ENCODE results near the gene FAM43A.

FAM43A gene

DNA sequence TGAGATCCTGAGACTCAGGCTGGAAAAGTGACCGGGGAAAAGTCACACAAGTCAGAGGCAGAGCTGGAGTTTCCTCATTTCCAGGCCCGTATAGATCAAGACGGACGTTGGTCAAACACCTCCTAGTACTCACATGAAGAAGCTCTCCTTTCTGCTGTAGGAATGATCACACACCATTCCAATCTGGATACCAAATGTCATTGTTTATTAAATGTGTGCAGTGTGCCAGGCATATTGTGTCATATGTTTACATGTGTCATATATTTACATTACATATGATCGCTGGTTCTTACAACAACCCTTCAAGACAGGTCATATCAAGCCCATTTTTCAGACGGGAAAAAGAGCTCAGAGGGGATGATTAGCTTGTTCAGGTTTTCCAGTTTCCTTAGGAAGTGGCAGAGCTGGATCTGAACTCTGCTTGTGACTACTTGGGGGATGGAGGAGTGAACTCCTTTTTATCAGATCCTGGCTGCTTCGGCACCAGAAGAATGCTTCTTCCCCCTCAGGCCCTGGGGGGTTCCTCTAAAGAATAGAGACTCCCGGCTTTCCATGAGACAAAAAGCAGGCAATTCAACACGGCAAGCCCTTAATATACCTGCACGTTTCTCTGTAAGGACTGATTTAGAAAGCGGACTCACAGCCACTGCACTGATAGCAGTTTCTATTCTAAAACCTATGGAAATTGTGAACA, 41.9 kb downstream of the FAM43A start:
- DNase-seq (ENCODE audit: low read depth): no peak
- TF ChIP-seq CTCF (IDR thresholded peaks at IDR 0.05; ENCODE audit: low read length, missing control alignments): no peak
- H3K4me3 ChIP-seq (replicated peaks; ENCODE audit: low read depth, low read length): no peak overlapping the region

GRCh38 chr3:194728986-194729385, 43.3 kb downstream of the FAM43A start:
- H3K4me3 ChIP-seq (replicated peaks; ENCODE audit: low read depth, low read length): no peak overlapping the region
- no peak for DNase-seq (ENCODE audit: low read depth)
- no peak for TF ChIP-seq CTCF (IDR thresholded peaks at IDR 0.05; ENCODE audit: low read length, missing control alignments)

- no peak for DNase-seq (ENCODE audit: low read depth)
- no peak for TF ChIP-seq CTCF (IDR thresholded peaks at IDR 0.05; ENCODE audit: low read length, missing control alignments)
- no peak overlapping the region for H3K4me3 ChIP-seq (replicated peaks; ENCODE audit: low read depth, low read length)
Observed at GRCh38 chr3:194730365-194730764, 44.7 kb downstream of the FAM43A start.

DNA sequence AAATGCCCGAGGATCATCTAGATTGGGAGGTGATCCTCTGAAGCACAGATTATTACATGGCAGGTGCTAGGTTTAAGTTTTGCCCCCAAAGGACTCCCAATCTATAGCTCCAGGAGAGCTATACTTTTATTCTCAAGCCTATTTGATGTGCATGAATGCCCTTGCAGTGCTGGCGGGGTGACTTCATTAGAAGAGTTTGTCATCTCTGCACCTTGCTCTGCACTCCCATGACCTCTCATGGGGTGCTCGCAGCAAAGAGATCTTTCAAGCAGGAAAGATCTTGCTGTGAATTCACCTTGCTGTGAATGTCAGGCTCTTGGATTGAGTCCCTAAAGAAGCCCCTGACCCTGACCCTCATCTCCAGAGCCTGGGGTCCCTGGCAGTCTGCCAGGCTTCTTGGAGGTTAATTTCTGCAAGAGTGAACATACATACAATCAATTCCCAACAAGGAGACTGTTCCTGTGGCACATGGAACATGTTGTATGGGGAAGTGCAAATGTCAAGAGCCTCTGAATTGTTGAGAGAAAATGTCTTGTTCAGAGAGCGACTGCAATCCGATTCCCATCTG, 45.9 kb downstream of the FAM43A start:
- H3K4me3 ChIP-seq (replicated peaks; ENCODE audit: low read depth, low read length): no peak overlapping the region
- no peak for TF ChIP-seq CTCF (IDR thresholded peaks at IDR 0.05; ENCODE audit: low read length, missing control alignments)
- DNase-seq (ENCODE audit: low read depth): no peak

- TF ChIP-seq CTCF (IDR thresholded peaks at IDR 0.05; ENCODE audit: low read length, missing control alignments): no peak
- DNase-seq (ENCODE audit: low read depth): no peak
- no peak overlapping the region for H3K4me3 ChIP-seq (replicated peaks; ENCODE audit: low read depth, low read length)
Observed at GRCh38 chr3:194732617-194733016, 46.9 kb downstream of the FAM43A start.

DNA sequence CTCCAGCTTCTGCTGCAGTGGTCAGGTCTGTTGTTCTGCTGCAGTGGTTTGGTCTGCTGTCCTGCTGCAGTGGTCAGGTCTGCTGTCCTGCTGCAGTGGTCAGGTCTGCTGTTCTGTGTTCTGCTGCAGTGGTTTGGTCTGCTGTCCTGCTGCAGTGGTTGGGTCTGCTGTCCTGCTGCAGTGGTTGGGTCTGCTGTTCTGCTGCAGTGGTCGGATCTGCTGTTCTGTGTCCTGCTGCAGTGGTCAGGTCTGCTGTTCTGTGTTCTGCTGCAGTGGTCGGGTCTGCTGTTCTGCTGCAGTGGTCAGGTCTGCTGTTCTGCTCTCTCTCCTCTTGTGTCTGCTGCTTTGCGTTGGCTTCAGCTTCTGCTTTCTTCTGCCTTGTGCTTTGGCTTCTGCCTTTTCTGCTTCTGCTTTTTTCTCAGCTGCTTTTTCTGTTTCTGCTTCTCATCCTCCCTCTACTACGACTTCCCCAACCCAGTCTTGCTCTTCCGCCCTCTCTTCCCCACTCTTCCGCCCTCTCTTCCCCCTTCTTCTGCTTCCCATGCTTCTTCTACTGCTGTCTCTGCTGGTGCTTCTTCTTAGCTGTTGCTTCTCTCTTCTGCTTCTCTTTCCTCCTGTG, 50.7 kb downstream of the FAM43A start:
- DNase-seq (ENCODE audit: low read depth): no peak
- no peak overlapping the region for H3K4me3 ChIP-seq (replicated peaks; ENCODE audit: low read depth, low read length)
- TF ChIP-seq CTCF (IDR thresholded peaks at IDR 0.05; ENCODE audit: low read length, missing control alignments): no peak

Data from fibroblast of pulmonary artery (primary cell).